CD14-positive monocyte (primary cell): ENCODE data around the gene PHLDA2. TPM values are rescaled to one million over a fixed set of nuclear protein-coding genes. Genes with fewer than 3 reads are reported as not detected.
"Not testable (repeated sequence)": the region's sequence is repeated elsewhere in the genome, so short reads cannot be mapped to it uniquely, and the experiment has no call there.

ENCODE experiments used
- DNase-seq, 3 donors: peaks; one replicate each; pipeline ENCODE4 v3.0.0-alpha.2; 2011 to 2022
- H2AFZ ChIP-seq: 2 replicates; pipeline ENCODE4 v1.6.0; 2012; ENCODE audit warnings: mild to moderate bottlenecking, low read depth, low read length, inconsistent platforms; ENCODE audit not compliant: insufficient read depth, poor library complexity, severe bottlenecking
- H3K27ac ChIP-seq, 2 donors: 1 replicate in 1 of 2; 2 replicates in 1 of 2; pipeline ENCODE4 v1.5.1; 2012 to 2013; ENCODE audit warnings: low read length in 2 of 2, control low read depth in 1 of 2, inconsistent platforms in 1 of 2, low read depth in 1 of 2, mild to moderate bottlenecking in 1 of 2
- H3K27me3 ChIP-seq, 2 donors: one replicate each; pipeline versions ENCODE4 v1.6.0 to v1.6.1; 2011 to 2013; ENCODE audit warnings: low read length in 2 of 2; ENCODE audit not compliant: control insufficient read depth in 2 of 2, insufficient read depth in 2 of 2
- H3K36me3 ChIP-seq, 2 donors: replicated peaks in 1 of 2; 1 replicate in 1 of 2; 2 replicates in 1 of 2; pipeline versions ENCODE4 v1.5.1 to v1.6.1; 2012 to 2013; ENCODE audit warnings: low read length in 2 of 2, control low read depth in 1 of 2, inconsistent platforms in 1 of 2, mild to moderate bottlenecking in 1 of 2; ENCODE audit not compliant: insufficient read depth in 2 of 2, control insufficient read depth in 1 of 2
- H3K4me1 ChIP-seq, 2 donors: 1 replicate in 1 of 2; 2 replicates in 1 of 2; pipeline versions ENCODE4 v1.5.1 to v1.6.1; 2012 to 2013; ENCODE audit warnings: low read length in 2 of 2, control low read depth in 1 of 2, inconsistent platforms in 1 of 2, mild to moderate bottlenecking in 1 of 2, moderate library complexity in 1 of 2; ENCODE audit not compliant: insufficient read depth in 2 of 2, control insufficient read depth in 1 of 2
- H3K4me2 ChIP-seq: replicated peaks from 2 replicates; pipeline ENCODE3; 2012; ENCODE audit warnings: low read length, moderate library complexity, mild to moderate bottlenecking; ENCODE audit not compliant: poor library complexity, severe bottlenecking; ENCODE audit errors: extremely low read depth
- H3K4me3 ChIP-seq, 3 experiments: fragments of 200-600 bp in 1 of 3; sonication (generic) in 1 of 3; replicated peaks in 1 of 3; 1 replicate in 2 of 3; 2 replicates in 1 of 3; pipeline ENCODE4 v1.5.1; 2011 to 2013; ENCODE audit warnings: low read length in 3 of 3, mild to moderate bottlenecking in 3 of 3, control low read depth in 2 of 3, low read depth in 2 of 3, inconsistent platforms in 1 of 3, moderate library complexity in 1 of 3
- H3K79me2 ChIP-seq: 2 replicates; pipeline ENCODE4 v1.6.0; 2012; ENCODE audit warnings: mild to moderate bottlenecking, control low read depth, inconsistent platforms, low read length, moderate library complexity; ENCODE audit not compliant: insufficient read depth
- H3K9ac ChIP-seq: 2 replicates; pipeline ENCODE4 v1.6.0; 2017; ENCODE audit warnings: low read length, mild to moderate bottlenecking; ENCODE audit not compliant: insufficient read depth, poor library complexity, severe bottlenecking
- H3K9me3 ChIP-seq, 2 donors: replicated peaks in 1 of 2; 1 replicate in 1 of 2; 2 replicates in 1 of 2; pipeline versions ENCODE4 v1.5.1 to v1.6.1; 2012 to 2013; ENCODE audit warnings: low read length in 2 of 2, control low read depth in 1 of 2; ENCODE audit not compliant: control insufficient read depth in 1 of 2, insufficient read depth in 1 of 2
- H4K20me1 ChIP-seq: 2 replicates; pipeline ENCODE4 v1.6.0; 2012; ENCODE audit warnings: mild to moderate bottlenecking, low read length, control low read depth, moderate library complexity; ENCODE audit not compliant: insufficient read depth
- H3K27ac Mint-ChIP-seq, 7 donors: one replicate each; pipeline ENCODE4 v1.8.0; 2020; ENCODE audit warnings: mild to moderate bottlenecking in 7 of 7, mixed read lengths in 7 of 7, moderate library complexity in 6 of 7, inconsistent platforms in 2 of 7
- H3K27me3 Mint-ChIP-seq, 3 donors: one replicate each; pipeline ENCODE4 v1.8.0; 2021 to 2022; ENCODE audit warnings: low read depth in 3 of 3, mild to moderate bottlenecking in 3 of 3, mixed read lengths in 3 of 3, moderate library complexity in 3 of 3, inconsistent platforms in 1 of 3
- H3K36me3 Mint-ChIP-seq, 2 donors: one replicate each; pipeline ENCODE4 v1.8.0; 2020; ENCODE audit warnings: mixed read lengths in 2 of 2, inconsistent platforms in 1 of 2, mild to moderate bottlenecking in 1 of 2
- H3K4me1 Mint-ChIP-seq: one replicate; pipeline ENCODE4 v1.8.0; 2020; ENCODE audit warnings: mild to moderate bottlenecking, mixed read lengths
- H3K4me3 Mint-ChIP-seq, 2 donors: one replicate each; pipeline ENCODE4 v1.8.0; 2020; ENCODE audit warnings: mild to moderate bottlenecking in 2 of 2, mixed read lengths in 2 of 2, moderate library complexity in 1 of 2
- H3K9me3 Mint-ChIP-seq, 7 donors: one replicate each; pipeline ENCODE4 v1.8.0; 2020 to 2022; ENCODE audit warnings: mixed read lengths in 7 of 7, mild to moderate bottlenecking in 6 of 7, moderate library complexity in 6 of 7, inconsistent platforms in 2 of 7
- CTCF ChIP-seq: fragments of 200-600 bp; IDR thresholded peaks from one replicate; pipeline ENCODE4 v1.8.0; 2022; ENCODE audit warnings: antibody characterized with exemption, mild to moderate bottlenecking
- WGBS: methylation state at CpG from one replicate; pipeline ENCODE4 v1.1.5; 2013; ENCODE audit warnings: missing lambda C conversion rate; ENCODE audit not compliant: insufficient coverage; 5-methylcytosine and 5-hydroxymethylcytosine counted together
- intact Hi-C, 2 donors: fragments of 100-400 bp; cut with micrococcal nuclease; formaldehyde crosslinking; loops; one replicate each; pipeline versions ENCODE4 v1.15.0 to v1.15.1; 2023
- polyA plus RNA-seq, 3 donors: library from polyadenylated mRNA; depleted of rRNA in 1 of 3; unstranded in 2 of 3; stranded (reverse) in 1 of 3; fragments of 300-500 nt in 2 of 3; fragments of >200 nt in 1 of 3; fragmentation: Illumina TruSeq in 2 of 3; gene quantifications; 1 replicate in 2 of 3; 2 replicates in 1 of 3; pipeline ENCODE4 v1.2.3, GENCODE V29; 2012 to 2021

Gene PHLDA2
- polyA plus RNA-seq, 3 donors: 2.6 to 54.5 (median 4.7) TPM

DNA sequence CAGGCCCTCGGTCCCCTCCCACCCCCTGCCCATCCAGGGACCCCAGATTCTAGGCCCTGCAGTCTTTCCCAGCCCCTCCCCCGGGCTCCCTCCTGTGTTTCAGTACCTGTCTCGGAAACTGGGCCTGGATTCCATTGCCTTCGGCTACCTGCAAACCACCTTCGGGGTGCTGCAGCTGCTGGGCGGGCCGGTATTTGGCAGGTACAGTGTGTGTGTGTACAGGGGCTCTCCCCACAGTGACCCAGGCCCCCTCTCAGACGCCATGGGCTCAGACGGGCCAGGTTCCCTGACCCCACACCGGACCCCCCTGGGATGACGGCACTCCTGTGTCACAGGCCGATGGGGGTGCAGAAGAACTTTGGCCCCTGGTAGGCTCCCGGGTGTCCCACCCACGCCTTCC is 21.1 kb downstream of the PHLDA2 start:
- intact Hi-C loops: no loop called here
- WGBS: 100% methylated on average over 7 of the region's 14 CpGs
- Histone ChIP-seq H3K4me3 (no peak overlapping the region), H3K9me3 (peaks cover 0 to 9% of the 10 kb centered on the region in 2 donors), H3K27ac (no peak overlapping the region), H3K4me2 (no peak overlapping the region), H3K9ac (no peak overlapping the region), H4K20me1 (peaks cover 9% of the 10 kb centered on the region), H3K79me2 (peaks cover under 1% of the 10 kb centered on the region), H2AFZ (no peak overlapping the region), H3K4me1 (peaks cover 6 to 8% of the 10 kb centered on the region in 2 donors), H3K36me3 (peaks cover 0 to 3% of the 10 kb centered on the region in 2 donors), H3K27me3 (no peaks in the 10 kb centered on the region)
- peaks cover 17% of the 10 kb centered on the region for H3K4me1 Mint-ChIP-seq
- peaks cover 7 to 24% (median 8%) of the 10 kb centered on the region in 3 donors for H3K27me3 Mint-ChIP-seq
- TF ChIP-seq CTCF: no peak
- peaks cover 30 to 63% of the 10 kb centered on the region in 2 donors for H3K36me3 Mint-ChIP-seq
- peaks cover 7 to 16% (median 11%) of the 10 kb centered on the region in 7 donors for H3K9me3 Mint-ChIP-seq
- no peak overlapping the region for H3K4me3 Mint-ChIP-seq
- no peak for DNase-seq
- no peak overlapping the region for H3K27ac Mint-ChIP-seq

DNA sequence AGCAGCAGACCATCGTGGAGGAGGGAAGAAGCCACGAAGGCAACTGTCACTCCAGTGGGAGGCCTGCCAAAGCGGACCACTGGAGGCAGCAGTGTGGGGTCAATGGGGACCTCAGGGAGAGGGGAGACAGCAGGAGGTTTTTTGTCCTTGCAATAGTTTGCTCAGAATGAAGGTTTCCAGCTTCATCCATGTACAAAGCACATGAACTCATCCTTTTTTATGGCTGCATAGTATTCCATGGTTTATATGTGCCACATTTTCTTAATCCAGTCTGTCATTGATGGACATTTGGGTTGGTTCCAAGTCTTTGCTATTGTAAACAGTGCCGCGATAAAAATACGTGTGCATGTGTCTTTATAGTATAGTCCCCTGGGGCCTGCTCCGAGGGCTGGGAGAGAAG is 23.9 kb downstream of the PHLDA2 start:
- peaks cover 27 to 36% of the 10 kb centered on the region in 2 donors for H3K4me1 ChIP-seq
- intact Hi-C loops, H4K20me1 ChIP-seq, H3K27ac Mint-ChIP-seq, H3K4me2 ChIP-seq, H3K79me2 ChIP-seq, H3K36me3 ChIP-seq, H3K9ac ChIP-seq, H3K9me3 ChIP-seq, H3K27me3 ChIP-seq, DNase-seq, H3K4me3 ChIP-seq, H2AFZ ChIP-seq, H3K27ac ChIP-seq: not testable (repeated sequence)
- Mint-ChIP-seq H3K9me3 (peaks cover 7 to 16% (median 11%) of the 10 kb centered on the region in 7 donors), H3K4me3 (peak overlapping the region in 1 of 2 donors; percentile 21), H3K4me1 (peaks cover 28% of the 10 kb centered on the region), H3K27me3 (peaks cover 3 to 17% (median 5%) of the 10 kb centered on the region in 3 donors), H3K36me3 (peaks cover 30 to 62% of the 10 kb centered on the region in 2 donors)
- 92% methylated on average over 5 of the region's 7 CpGs for WGBS
